ENCODE measurements around the gene MON1B.
"Not testable (repeated sequence)": the region's sequence is repeated elsewhere in the genome, so short reads cannot be mapped to it uniquely, and the experiment has no call there.

MON1B gene

DNA sequence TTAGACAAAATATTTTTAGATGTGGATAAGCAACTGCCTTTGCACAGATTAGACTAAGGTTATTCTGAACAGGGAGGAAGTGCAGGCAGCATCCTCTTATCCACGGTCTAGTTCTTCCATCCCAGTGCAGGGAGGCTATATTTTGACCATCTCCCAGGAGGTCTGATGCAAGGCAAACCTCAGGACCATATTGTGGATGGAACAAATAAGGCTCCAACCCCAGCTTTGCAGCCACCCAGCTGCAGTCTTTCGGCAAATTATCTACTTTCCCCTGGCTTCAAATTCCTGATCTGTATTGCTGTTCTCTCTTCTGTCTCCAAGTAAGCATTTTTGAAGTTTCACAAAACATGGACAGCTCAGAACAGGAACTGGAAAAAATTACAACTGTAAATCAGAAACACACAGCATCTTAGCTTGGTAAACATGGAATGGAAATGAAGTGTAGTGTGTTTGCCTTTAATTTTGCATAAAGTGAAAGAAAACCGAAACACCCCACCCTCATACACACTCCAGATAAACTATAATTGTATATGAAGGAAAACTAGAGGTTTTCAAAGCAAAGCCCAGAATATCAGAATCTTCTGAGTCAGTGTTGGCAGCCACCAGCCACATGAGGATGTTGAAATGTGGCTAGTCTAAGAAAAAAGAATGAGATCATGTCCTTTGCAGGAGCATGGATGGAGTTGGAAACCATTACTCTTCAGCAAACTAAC, 33.5 kb upstream of the MON1B start:
- no peak for ATAC-seq
- TF ChIP-seq POU6F1 (CRISPR knock-in tag; IDR thresholded peaks at IDR 0.05; ENCODE audit: borderline replicate concordance, low read depth) (no peak), ZFP3 (CRISPR knock-in tag; IDR thresholded peaks at IDR 0.05) (no peak), CSDC2 (CRISPR knock-in tag; IDR thresholded peaks at IDR 0.05) (no peak), BACH2 (CRISPR knock-in tag; IDR thresholded peaks at IDR 0.05; ENCODE audit: borderline replicate concordance) (no peak), PPARA (CRISPR knock-in tag; IDR thresholded peaks at IDR 0.05; ENCODE audit: borderline replicate concordance) (no peak), ZNF8 (CRISPR knock-in tag; IDR thresholded peaks at IDR 0.05) (no peak), TCF4 (CRISPR knock-in tag; IDR thresholded peaks at IDR 0.05; ENCODE audit: borderline replicate concordance) (no peak), GLIS3 (CRISPR knock-in tag; IDR thresholded peaks at IDR 0.05) (no peak), ZNF565 (CRISPR knock-in tag; conservative IDR thresholded peaks at IDR 0.05; ENCODE audit: low read depth) (no peak), ARNTL (CRISPR knock-in tag; IDR thresholded peaks at IDR 0.05; ENCODE audit: borderline replicate concordance, low read depth) (no peak), ISL1 (CRISPR knock-in tag; IDR thresholded peaks at IDR 0.05) (no peak), ZC3H10 (CRISPR knock-in tag; IDR thresholded peaks at IDR 0.05) (no peak), ZFP30 (CRISPR knock-in tag; IDR thresholded peaks at IDR 0.05) (no peak)
- TF ChIP-seq, protein P1, sequence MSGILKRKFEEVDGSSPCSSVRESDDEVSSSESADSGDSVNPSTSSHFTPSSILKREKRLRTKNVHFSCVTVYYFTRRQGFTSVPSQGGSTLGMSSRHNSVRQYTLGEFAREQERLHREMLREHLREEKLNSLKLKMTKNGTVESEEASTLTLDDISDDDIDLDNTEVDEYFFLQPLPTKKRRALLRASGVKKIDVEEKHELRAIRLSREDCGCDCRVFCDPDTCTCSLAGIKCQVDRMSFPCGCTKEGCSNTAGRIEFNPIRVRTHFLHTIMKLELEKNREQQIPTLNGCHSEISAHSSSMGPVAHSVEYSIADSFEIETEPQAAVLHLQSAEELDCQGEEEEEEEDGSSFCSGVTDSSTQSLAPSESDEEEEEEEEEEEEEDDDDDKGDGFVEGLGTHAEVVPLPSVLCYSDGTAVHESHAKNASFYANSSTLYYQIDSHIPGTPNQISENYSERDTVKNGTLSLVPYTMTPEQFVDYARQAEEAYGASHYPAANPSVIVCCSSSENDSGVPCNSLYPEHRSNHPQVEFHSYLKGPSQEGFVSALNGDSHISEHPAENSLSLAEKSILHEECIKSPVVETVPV (CRISPR knock-in tag; IDR thresholded peaks at IDR 0.05): no peak

DNA sequence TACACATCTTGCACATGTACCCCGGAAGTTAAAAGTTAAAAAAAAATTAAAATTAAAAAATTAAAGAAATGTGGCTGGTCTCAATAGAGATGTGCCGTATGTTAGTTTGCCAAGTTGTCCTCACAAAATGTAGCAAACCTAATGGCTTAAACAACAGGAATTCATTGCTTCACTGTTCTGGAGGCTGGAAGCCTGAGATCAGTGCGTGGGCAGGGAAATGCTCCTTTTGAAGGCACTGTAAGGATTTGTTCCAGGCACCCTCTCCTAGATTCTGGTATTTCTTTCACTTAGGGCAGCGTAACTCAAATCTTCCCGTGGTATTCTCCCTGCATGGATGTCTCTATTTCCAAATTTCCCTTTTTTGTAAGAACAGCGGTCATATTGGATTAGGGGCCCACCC, 32.7 kb upstream of the MON1B start:
- ATAC-seq: no peak
- TF ChIP-seq BACH2 (CRISPR knock-in tag; IDR thresholded peaks at IDR 0.05; ENCODE audit: borderline replicate concordance): no peak
- no peak for TF ChIP-seq ZFP3 (CRISPR knock-in tag; IDR thresholded peaks at IDR 0.05)
- TF ChIP-seq, protein P2, sequence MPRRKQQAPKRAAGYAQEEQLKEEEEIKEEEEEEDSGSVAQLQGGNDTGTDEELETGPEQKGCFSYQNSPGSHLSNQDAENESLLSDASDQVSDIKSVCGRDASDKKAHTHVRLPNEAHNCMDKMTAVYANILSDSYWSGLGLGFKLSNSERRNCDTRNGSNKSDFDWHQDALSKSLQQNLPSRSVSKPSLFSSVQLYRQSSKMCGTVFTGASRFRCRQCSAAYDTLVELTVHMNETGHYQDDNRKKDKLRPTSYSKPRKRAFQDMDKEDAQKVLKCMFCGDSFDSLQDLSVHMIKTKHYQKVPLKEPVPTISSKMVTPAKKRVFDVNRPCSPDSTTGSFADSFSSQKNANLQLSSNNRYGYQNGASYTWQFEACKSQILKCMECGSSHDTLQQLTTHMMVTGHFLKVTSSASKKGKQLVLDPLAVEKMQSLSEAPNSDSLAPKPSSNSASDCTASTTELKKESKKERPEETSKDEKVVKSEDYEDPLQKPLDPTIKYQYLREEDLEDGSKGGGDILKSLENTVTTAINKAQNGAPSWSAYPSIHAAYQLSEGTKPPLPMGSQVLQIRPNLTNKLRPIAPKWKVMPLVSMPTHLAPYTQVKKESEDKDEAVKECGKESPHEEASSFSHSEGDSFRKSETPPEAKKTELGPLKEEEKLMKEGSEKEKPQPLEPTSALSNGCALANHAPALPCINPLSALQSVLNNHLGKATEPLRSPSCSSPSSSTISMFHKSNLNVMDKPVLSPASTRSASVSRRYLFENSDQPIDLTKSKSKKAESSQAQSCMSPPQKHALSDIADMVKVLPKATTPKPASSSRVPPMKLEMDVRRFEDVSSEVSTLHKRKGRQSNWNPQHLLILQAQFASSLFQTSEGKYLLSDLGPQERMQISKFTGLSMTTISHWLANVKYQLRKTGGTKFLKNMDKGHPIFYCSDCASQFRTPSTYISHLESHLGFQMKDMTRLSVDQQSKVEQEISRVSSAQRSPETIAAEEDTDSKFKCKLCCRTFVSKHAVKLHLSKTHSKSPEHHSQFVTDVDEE (CRISPR knock-in tag; IDR thresholded peaks at IDR 0.05): no peak
- TF ChIP-seq SNAI2 (CRISPR knock-in tag; IDR thresholded peaks at IDR 0.05): no peak
- TF ChIP-seq CREB5 (CRISPR knock-in tag; IDR thresholded peaks at IDR 0.05; ENCODE audit: low read depth): no peak
- no peak for TF ChIP-seq ZNF70 (CRISPR knock-in tag; IDR thresholded peaks at IDR 0.05)

DNA sequence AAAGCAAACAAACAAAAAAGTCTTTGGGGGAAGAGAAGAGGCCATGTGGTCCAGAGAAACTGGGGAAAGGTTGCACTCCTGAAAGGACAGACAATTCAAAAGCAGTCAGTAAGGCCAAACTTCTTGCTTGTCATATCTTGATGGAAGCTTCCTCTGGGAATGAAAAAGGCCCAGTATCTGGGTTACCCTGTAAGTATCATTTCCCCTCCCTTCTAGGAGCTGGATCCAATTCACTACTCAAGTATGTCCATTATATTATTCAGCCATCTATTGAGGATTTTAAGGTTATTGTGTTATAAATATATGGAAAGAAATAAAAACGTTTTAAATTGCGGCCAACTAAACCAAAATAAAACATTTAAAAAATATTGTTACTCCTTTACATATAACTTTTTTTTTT, 26.0 kb upstream of the MON1B start:
- no peak for ATAC-seq
- TF ChIP-seq SNAI2 (CRISPR knock-in tag; IDR thresholded peaks at IDR 0.05): no peak
- TF ChIP-seq ZNF8 (CRISPR knock-in tag; IDR thresholded peaks at IDR 0.05): no peak
- no peak for TF ChIP-seq PATZ1 (CRISPR knock-in tag; IDR thresholded peaks at IDR 0.05; ENCODE audit: borderline replicate concordance)
- TF ChIP-seq ZNF565 (CRISPR knock-in tag; conservative IDR thresholded peaks at IDR 0.05; ENCODE audit: low read depth): no peak
- no peak for TF ChIP-seq RARB (CRISPR knock-in tag; IDR thresholded peaks at IDR 0.05)
- no peak for TF ChIP-seq OSR1 (CRISPR knock-in tag; IDR thresholded peaks at IDR 0.05)
- no peak for TF ChIP-seq ZC3H10 (CRISPR knock-in tag; IDR thresholded peaks at IDR 0.05)
- no peak for TF ChIP-seq PPARA (CRISPR knock-in tag; IDR thresholded peaks at IDR 0.05; ENCODE audit: borderline replicate concordance)
- no peak for TF ChIP-seq BACH2 (CRISPR knock-in tag; IDR thresholded peaks at IDR 0.05; ENCODE audit: borderline replicate concordance)
- TF ChIP-seq TOX (CRISPR knock-in tag; IDR thresholded peaks at IDR 0.05; ENCODE audit: borderline replicate concordance): no peak

DNA sequence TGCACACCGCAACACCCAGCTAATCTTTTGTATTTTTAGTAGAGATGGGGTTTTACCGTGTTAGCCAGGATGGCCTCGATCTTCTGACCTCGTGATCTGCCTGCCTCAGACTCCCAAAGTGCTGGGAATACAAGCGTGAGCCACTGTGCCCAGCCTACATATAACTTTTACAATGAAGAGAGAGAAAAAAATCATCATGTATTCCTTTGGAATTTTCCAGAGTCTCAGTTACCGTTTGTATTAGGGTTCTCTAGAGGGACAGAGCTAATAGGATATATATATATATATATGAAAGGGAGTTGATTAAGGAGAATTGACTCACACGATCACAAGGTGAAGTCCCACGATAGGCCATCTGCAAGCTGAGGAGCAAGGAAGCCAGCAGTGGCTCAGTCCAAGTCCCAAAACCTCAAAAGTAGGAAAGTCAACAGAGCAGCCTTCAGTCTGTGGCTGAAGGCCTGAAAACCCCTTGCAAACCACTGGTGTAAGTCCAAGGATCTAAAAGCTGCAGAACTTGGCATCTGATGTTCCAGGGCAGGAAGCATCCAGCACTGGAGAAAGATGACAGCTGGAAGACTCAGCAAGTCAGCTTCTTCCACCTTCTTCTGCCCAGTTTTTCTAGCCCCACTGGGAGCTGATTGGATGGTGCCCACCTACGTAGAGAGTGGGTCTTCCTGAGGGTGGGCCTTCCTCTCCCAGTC, 25.3 kb upstream of the MON1B start:
- not testable (repeated sequence) for ATAC-seq

Measured in SK-N-SH treated with all-trans-retinoic acid at 6 μM for 48 hours (cell line).